ENCODE measurements around the gene FTO. TPM values are rescaled to one million over a fixed set of nuclear protein-coding genes. Genes with fewer than 3 reads are reported as not detected.

The FTO gene
- total RNA-seq, 4 donors from 2014 or later = 21.3 to 50.5 (median 40.8) TPM

GRCh38 chr16:53787423-53787822 lies 83.5 kb downstream of the FTO start:
- in situ Hi-C loops (cut with MboI; ENCODE audit: low pct_ligation_motif_present in 1 of 4, low pct_unique_long_range_greater_than_20kb in 1 of 4, low sequenced_read_pairs in 3 of 4) = no loop called here

DNA sequence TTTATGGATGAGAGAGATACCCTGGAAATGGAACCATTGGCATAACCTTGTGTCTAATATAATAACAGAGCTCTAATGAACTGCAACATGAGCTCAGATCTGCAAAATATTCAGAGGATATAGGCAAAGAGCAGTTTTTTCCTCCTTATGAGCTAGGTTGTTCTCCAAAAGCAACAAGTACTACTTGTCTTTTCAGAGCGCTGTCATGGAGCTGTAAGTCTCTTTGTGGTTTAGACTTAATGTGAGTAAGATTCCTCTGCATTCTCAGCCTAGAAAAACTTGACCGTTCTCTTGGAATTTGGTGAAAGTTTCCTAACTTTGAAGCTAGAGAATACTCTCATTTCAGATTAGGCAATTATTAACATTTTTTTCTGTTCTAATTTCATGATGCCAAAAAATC lies 85.2 kb downstream of the FTO start:
- no peak for TF ChIP-seq POLR2A (IDR thresholded peaks at IDR 0.05)
- no peak for TF ChIP-seq POLR2AphosphoS5 (IDR thresholded peaks at IDR 0.05)
- TF ChIP-seq, protein P1, sequence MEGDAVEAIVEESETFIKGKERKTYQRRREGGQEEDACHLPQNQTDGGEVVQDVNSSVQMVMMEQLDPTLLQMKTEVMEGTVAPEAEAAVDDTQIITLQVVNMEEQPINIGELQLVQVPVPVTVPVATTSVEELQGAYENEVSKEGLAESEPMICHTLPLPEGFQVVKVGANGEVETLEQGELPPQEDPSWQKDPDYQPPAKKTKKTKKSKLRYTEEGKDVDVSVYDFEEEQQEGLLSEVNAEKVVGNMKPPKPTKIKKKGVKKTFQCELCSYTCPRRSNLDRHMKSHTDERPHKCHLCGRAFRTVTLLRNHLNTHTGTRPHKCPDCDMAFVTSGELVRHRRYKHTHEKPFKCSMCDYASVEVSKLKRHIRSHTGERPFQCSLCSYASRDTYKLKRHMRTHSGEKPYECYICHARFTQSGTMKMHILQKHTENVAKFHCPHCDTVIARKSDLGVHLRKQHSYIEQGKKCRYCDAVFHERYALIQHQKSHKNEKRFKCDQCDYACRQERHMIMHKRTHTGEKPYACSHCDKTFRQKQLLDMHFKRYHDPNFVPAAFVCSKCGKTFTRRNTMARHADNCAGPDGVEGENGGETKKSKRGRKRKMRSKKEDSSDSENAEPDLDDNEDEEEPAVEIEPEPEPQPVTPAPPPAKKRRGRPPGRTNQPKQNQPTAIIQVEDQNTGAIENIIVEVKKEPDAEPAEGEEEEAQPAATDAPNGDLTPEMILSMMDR (IDR thresholded peaks at IDR 0.05) = no peak
- no peak for TF ChIP-seq EP300 (IDR thresholded peaks at IDR 0.05; ENCODE audit: low read depth)
- in situ Hi-C loops (cut with MboI; ENCODE audit: low pct_ligation_motif_present in 1 of 4, low pct_unique_long_range_greater_than_20kb in 1 of 4, low sequenced_read_pairs in 3 of 4) = no loop called here

More at GRCh38 chr16:53787423-53787822, 83.5 kb downstream of the FTO start:
- H3K4me1 ChIP-seq = peaks cover 0 to 2% (median 0%) of the 10 kb centered on the region in 4 donors
- 97 to 100% methylated on average over 1 to 2 of the region's 2 CpGs for WGBS, 2 donors (ENCODE audit: low coverage in 1 of 2)
- TF ChIP-seq POLR2AphosphoS5 (IDR thresholded peaks at IDR 0.05) = no peak
- H3K27me3 ChIP-seq = no peaks in the 10 kb centered on the region
- intact Hi-C loops (cut with DNase I; ENCODE audit: low total_unique reads) = no loop called here
- no peak overlapping the region for H3K27ac ChIP-seq
- no peaks in the 10 kb centered on the region for H3K9me3 ChIP-seq
- no peak for DNase-seq
- no peaks in the 10 kb centered on the region for H3K36me3 ChIP-seq
- H3K4me3 ChIP-seq = no peak overlapping the region

GRCh38 chr16:53792161-53792951 lies 88.4 kb downstream of the FTO start:
- intact Hi-C loops (cut with DNase I; ENCODE audit: low total_unique reads) = no loop called here
- Histone ChIP-seq H3K27ac (no peak overlapping the region), H3K4me3 (no peak overlapping the region), H3K27me3 (no peaks in the 10 kb centered on the region), H3K36me3 (no peaks in the 10 kb centered on the region), H3K9me3 (no peaks in the 10 kb centered on the region), H3K4me1 (peaks cover 0 to 10% (median 0%) of the 10 kb centered on the region in 4 donors)
- 77 to 84% methylated on average over 5 to 6 of the region's 6 CpGs for WGBS, 2 donors (ENCODE audit: low coverage in 1 of 2)
- no peak for TF ChIP-seq POLR2A (IDR thresholded peaks at IDR 0.05)
- no peak for TF ChIP-seq EP300 (IDR thresholded peaks at IDR 0.05; ENCODE audit: low read depth)
- no peak for TF ChIP-seq POLR2AphosphoS5 (IDR thresholded peaks at IDR 0.05)
- TF ChIP-seq, protein P1 (IDR thresholded peaks at IDR 0.05) = no peak
- in situ Hi-C loops (cut with MboI; ENCODE audit: low pct_ligation_motif_present in 1 of 4, low pct_unique_long_range_greater_than_20kb in 1 of 4, low sequenced_read_pairs in 3 of 4) = no loop called here
- no peak for DNase-seq

More for the DNA sequence above, 85.2 kb downstream of the FTO start:
- intact Hi-C loops (cut with DNase I; ENCODE audit: low total_unique reads) = no loop called here
- Histone ChIP-seq H3K27ac (no peak overlapping the region), H3K4me3 (no peak overlapping the region), H3K36me3 (no peaks in the 10 kb centered on the region), H3K27me3 (no peaks in the 10 kb centered on the region), H3K9me3 (no peaks in the 10 kb centered on the region), H3K4me1 (peaks cover 0 to 10% (median 0%) of the 10 kb centered on the region in 4 donors)
- no peak for DNase-seq
- 84 to 90% methylated on average over 2 of the region's 2 CpGs for WGBS, 2 donors (ENCODE audit: low coverage in 1 of 2)

- Histone ChIP-seq H3K36me3 (no peaks in the 10 kb centered on the region), H3K27me3 (no peaks in the 10 kb centered on the region), H3K9me3 (no peaks in the 10 kb centered on the region), H3K4me3 (no peak overlapping the region), H3K4me1 (no peaks in the 10 kb centered on the region), H3K27ac (no peak overlapping the region)
- no peak for DNase-seq
- TF ChIP-seq, protein P1 (IDR thresholded peaks at IDR 0.05) = no peak
- TF ChIP-seq POLR2AphosphoS5 (IDR thresholded peaks at IDR 0.05) = no peak
- no peak for TF ChIP-seq EP300 (IDR thresholded peaks at IDR 0.05; ENCODE audit: low read depth)
- no peak for TF ChIP-seq POLR2A (IDR thresholded peaks at IDR 0.05)
- in situ Hi-C loops (cut with MboI; ENCODE audit: low pct_ligation_motif_present in 1 of 4, low pct_unique_long_range_greater_than_20kb in 1 of 4, low sequenced_read_pairs in 3 of 4) (no loop called here), intact Hi-C loops (cut with DNase I; ENCODE audit: low total_unique reads) (no loop called here)
These were observed 99.5 kb downstream of the FTO start for GRCh38 chr16:53803451-53803850.
